Fibroblast of lung (primary cell): ENCODE data around the gene GNS.

Source experiments
- EZH2 ChIP-seq: IDR thresholded peaks from 2 replicates; pipeline ENCODE4 v1.5.1; 2012; ENCODE audit warnings: low read length, control low read depth, mild to moderate bottlenecking; ENCODE audit errors: missing control alignments
- TF ChIP-seq, protein P1 (sequence below), 2 donors: IDR thresholded peaks in 1 of 2; conservative IDR thresholded peaks in 1 of 2; 1 replicate in 1 of 2; 2 replicates in 1 of 2; pipeline ENCODE4 v1.5.1; 2011 to 2012; ENCODE audit warnings: low read length in 2 of 2, control low read depth in 1 of 2, inconsistent platforms in 1 of 2, low read depth in 1 of 2, mild to moderate bottlenecking in 1 of 2

DNA sequence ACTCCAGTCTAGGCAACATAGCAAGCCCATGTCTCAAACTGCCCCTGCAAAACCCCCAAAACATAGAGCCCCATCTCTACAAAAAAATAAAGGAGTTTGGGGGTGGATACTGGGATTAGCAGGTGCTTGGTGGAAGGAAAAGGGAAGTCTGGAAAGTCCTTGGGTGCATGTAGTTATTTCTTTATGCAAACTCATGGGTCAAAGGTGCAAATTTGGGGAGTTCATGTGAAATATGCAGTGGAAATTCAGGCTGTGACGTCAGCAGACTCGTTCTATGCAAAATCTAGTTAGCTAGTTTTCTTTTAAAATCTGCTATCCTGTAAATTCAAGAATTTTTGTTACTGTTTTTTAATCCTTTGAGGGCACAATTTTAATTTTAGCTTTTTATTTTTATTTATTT is 51.3 kb downstream of the GNS start:
- TF ChIP-seq, protein P1, sequence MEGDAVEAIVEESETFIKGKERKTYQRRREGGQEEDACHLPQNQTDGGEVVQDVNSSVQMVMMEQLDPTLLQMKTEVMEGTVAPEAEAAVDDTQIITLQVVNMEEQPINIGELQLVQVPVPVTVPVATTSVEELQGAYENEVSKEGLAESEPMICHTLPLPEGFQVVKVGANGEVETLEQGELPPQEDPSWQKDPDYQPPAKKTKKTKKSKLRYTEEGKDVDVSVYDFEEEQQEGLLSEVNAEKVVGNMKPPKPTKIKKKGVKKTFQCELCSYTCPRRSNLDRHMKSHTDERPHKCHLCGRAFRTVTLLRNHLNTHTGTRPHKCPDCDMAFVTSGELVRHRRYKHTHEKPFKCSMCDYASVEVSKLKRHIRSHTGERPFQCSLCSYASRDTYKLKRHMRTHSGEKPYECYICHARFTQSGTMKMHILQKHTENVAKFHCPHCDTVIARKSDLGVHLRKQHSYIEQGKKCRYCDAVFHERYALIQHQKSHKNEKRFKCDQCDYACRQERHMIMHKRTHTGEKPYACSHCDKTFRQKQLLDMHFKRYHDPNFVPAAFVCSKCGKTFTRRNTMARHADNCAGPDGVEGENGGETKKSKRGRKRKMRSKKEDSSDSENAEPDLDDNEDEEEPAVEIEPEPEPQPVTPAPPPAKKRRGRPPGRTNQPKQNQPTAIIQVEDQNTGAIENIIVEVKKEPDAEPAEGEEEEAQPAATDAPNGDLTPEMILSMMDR (conservative IDR thresholded peaks at IDR 0.05 in 1 of 2, IDR thresholded peaks at IDR 0.05 in 1 of 2; ENCODE audit: low read depth in 1 of 2, low read length in 2 of 2) = no peak
- TF ChIP-seq EZH2 = no peak
